ENCODE results near the gene CLCN4.

DNA sequence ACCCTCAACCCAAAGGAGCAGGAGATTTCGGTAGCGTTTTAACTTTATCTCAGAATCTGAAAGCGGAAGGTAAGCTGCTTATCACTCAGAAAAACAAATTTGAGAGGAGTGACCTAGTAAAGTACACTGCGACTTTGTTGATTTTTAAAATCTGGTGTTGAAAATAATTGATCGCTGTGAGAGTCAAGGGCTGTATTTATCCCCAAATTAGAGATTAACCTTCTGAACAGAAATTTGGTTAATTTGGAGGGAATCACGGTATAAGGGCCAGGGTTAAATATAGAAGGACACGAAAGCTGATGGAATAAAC, 212 bp downstream of the CLCN4 start:
- no peak for TF ChIP-seq MAX (IDR thresholded peaks at IDR 0.05; ENCODE audit: low read depth, low read length)
- no peak for TF ChIP-seq YBX1 (IDR thresholded peaks at IDR 0.05)
- TF ChIP-seq RBBP5 (conservative IDR thresholded peaks at IDR 0.05) = no peak
- TF ChIP-seq ZZZ3 (IDR thresholded peaks at IDR 0.05; ENCODE audit: control insufficient read depth, insufficient read length, low read depth) = no peak
- TF ChIP-seq, protein P1, sequence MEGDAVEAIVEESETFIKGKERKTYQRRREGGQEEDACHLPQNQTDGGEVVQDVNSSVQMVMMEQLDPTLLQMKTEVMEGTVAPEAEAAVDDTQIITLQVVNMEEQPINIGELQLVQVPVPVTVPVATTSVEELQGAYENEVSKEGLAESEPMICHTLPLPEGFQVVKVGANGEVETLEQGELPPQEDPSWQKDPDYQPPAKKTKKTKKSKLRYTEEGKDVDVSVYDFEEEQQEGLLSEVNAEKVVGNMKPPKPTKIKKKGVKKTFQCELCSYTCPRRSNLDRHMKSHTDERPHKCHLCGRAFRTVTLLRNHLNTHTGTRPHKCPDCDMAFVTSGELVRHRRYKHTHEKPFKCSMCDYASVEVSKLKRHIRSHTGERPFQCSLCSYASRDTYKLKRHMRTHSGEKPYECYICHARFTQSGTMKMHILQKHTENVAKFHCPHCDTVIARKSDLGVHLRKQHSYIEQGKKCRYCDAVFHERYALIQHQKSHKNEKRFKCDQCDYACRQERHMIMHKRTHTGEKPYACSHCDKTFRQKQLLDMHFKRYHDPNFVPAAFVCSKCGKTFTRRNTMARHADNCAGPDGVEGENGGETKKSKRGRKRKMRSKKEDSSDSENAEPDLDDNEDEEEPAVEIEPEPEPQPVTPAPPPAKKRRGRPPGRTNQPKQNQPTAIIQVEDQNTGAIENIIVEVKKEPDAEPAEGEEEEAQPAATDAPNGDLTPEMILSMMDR (IDR thresholded peaks at IDR 0.05 in 2 of 3, conservative IDR thresholded peaks at IDR 0.05 in 1 of 3; ENCODE audit: control insufficient read depth in 2 of 3, extremely low read depth in 1 of 3, insufficient read depth in 1 of 3, low read depth in 3 of 3, low read length in 3 of 3) = no peak
- TF ChIP-seq POLR2A (IDR thresholded peaks at IDR 0.05; ENCODE audit: low read depth, low read length) = no peak
- TF ChIP-seq NBN (IDR thresholded peaks at IDR 0.05) = no peak
- no peak for TF ChIP-seq CREM (IDR thresholded peaks at IDR 0.05; ENCODE audit: low read depth)

All from GM12878 (cell line).